ENCODE data around the gene TMEM213.
"Not testable (repeated sequence)": the region's sequence is repeated elsewhere in the genome, so short reads cannot be mapped to it uniquely, and the experiment has no call there.

Gene TMEM213

DNA sequence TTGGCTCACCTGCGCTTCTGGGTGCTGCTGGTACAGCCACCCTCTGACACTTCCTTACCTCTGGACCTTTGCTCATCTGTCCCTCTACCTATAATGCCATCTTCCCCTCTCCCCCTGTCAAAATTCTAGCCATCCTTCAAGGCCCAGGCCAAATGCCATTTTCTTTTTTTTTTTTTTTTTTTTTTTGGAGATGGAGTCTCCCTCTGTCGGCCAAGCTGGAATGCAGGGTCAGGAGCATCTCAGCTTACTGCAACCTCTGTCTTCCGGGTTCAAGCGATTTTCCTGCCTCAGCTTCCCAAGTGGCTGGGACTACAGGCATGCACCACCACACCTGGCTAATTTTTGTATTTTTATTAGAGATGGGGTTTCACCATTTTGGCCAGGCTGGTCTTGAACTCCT, 748 bp upstream of the TMEM213 start:
- not testable (repeated sequence) for DNase-seq (ENCODE audit: low read depth)

DNA sequence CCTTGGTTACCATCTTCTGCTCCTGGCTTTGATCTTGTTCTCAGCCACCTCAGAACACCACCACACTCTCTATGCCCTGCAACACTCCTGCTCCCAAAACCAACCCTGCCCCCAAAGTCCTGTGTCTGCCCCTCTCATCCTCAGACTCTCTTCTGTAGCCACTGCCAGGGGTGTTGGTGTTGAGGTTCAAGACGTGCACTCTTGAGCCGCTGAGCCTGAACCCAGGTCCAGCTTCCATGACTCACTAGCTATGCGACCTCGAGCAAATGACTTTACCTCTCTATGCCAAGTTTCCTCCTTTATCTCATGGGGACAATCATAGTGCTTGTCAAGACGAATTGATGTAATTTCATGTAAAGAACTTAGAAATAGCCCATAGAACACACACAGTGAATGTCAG, 1.0 kb downstream of the TMEM213 start:
- no peak for DNase-seq (ENCODE audit: low read depth)

DNA sequence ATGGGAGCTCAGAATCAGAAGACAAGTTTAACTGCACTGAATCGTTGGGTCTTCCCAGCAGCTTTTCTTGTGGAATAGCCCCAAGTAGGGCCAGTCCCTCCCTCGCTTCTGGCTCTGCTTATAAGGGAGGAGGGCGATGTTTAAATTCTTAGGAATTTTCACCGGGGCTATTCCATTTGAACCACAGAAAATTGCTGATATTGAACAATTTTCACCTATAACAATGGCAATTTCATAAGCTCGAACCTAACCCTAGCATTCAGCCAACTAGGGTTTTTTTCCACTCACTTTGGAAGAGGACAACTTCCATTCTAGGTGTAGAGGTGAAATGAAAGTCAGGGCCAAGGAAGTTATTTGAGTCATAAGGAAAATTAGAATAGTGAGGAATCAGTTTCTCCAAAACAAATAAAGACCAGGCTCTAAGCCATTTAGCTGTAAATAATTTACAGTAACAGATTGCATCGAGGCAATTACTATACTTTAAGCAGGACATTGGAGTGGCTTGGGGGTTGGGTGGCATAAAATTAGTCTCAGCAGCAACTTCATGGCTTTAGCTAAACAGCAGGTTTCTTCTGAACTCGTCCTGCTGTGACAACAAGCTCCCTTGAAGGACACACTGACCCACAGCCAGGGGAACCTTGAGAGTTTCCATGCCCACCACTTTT, 1.7 kb downstream of the TMEM213 start:
- no peak for DNase-seq (ENCODE audit: low read depth)

DNA sequence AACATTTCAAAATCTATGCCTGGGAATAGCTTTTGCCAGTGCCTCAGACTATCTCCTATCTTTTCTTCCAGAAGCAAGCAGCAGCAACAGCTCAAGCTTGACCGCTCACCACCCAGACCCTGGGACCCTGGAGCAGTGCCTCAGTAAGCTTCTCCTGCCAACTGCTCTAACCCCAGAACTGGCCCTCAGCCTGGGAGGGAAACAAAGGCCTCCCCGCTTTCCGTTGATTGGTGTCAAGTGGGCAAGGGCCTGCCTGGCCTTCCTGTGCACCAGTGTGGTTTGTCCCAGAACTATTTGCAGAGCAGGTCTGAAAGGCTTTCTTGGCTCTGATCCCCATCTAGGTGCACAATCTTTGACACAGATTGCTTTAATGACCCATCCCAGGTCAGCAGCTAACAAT, 3.5 kb downstream of the TMEM213 start:
- no peak for DNase-seq (ENCODE audit: low read depth)

DNA sequence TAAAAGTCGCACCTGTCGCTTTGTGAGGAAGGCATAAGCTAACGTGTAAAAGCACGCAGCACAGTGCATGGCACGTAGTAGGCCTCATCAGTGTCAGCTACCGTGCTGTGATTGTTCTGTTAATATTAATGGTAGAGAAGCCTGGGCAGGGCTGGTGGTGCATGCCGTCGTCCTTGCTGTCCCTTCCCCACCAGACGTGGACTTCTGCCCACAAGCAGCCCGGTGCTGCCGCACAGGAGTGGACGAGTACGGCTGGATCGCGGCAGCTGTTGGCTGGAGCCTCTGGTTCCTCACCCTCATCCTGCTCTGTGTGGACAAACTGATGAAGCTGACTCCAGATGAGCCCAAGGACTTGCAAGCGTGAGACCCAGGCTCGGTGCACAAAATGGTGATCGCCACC, 4.9 kb downstream of the TMEM213 start:
- no peak for DNase-seq (ENCODE audit: low read depth)

DNA sequence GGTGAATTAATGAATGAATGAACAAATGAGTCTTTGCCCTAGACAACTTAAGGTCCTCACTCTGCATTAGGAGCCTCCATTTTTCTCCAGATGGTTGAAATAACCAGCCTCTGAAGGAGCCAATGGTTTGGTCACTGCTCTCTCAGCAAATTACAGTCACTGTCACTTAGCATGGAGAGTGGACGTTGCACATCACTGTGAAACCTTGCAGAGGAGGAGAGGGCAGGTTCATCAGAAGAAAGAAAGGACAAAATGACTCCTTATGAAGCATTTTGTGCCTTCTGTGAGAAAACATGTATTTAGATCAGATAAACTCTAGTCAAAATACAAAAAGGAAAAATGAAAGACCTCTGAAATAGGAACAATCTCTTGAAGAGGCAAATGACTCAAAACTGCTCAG, 6.8 kb downstream of the TMEM213 start:
- no peak for DNase-seq (ENCODE audit: low read depth)

DNA sequence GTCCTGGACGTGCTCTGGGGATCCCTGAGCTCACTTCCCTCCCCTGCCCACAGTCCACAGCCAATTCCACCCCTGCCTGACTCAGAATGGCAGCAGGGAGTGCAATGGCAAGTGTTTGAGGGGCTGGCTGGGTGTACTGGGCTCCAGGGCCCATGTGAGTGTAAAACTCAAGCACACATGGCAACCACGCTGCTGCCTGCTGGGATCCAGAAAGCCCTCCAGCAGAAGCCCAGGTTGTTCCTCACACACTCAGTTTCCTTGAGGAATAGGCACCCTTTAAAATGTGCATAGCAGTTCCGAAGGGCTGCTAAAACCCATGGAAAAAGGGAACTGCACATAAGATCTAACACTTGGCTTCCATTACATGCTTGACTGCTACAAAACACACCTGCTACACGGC, 11.6 kb downstream of the TMEM213 start:
- no peak for DNase-seq (ENCODE audit: low read depth)

DNA sequence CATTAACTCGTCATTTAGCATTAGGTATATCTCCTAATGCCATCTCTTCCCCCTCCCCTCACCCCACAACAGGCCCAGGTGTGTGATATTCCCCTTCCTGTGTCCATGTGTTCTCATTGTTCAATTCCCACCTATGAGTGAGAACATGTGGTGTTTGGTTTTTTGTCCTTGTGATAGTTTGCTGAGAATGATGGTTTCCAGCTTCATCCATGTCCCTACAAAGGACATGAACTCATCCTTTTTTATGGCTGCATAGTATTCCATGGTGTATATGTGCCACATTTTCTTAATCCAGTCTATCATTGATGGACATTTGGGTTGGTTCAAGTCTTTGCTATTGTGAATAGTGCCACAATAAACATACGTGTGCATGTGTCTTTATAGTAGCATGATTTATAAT, 13.5 kb downstream of the TMEM213 start:
- DNase-seq (ENCODE audit: low read depth) = not testable (repeated sequence)

DNA sequence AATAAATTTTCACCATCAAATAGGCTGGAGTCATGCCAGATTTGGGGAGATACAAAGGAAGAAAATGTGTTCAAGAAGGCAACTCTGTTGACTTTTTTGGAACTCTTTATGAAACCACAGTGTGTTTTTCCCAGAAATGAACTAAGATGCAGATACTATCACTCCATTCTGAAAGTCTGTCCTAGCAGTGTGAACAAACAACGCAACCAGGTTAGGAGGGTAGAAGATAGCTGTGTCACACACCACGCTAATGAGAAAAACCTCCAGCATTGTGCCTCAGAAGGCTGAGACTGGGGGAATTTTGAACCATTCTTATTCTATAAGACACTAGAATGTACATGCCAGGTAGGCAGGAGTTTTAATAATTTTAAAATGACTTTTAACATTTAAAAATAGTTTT, 16.2 kb downstream of the TMEM213 start:
- DNase-seq (ENCODE audit: low read depth) = no peak

DNA sequence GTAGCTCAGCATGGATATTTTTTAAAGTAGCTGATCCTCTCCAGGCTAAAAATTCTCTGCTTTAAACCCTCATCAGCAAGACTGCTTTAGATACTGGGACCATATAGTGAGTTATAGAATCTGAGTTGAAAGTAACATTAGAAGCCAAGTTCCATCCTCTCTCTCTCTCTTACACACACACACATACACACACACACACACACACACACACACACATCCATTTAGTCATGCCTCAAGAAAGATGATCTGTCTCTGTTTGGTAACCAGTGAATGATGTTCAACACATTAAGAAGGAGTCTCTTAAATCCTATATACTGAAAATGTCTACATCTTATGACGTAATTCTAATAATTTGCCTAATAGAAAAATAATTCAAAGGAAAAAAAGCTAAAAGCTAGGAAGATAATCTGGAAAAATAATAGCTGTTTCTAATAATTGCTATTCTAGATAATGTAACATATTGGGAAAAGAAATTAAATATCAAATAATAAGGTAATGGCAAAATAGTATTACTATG, 17.1 kb downstream of the TMEM213 start:
- no peak for DNase-seq (ENCODE audit: low read depth)

DNA sequence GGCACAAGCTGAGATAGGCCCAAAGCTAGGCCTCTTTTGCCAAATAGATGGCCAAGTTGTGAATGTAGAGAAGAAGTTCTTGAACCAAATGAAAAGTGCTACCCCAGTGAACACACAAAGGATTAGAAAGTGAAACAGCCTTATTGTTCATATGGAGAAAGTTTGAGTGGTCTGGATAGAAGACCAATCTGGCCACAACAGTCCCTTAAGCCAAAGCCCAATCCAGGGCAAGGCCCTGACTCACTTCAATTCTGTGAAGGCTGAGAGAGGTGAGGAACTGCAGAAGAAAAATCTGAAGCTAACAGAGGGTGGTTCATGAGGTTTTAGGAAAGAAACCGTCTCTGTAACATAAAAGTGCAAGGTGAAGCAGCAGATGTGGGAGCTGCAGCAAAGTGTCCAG, 18.9 kb downstream of the TMEM213 start:
- DNase-seq (ENCODE audit: low read depth) = no peak

DNA sequence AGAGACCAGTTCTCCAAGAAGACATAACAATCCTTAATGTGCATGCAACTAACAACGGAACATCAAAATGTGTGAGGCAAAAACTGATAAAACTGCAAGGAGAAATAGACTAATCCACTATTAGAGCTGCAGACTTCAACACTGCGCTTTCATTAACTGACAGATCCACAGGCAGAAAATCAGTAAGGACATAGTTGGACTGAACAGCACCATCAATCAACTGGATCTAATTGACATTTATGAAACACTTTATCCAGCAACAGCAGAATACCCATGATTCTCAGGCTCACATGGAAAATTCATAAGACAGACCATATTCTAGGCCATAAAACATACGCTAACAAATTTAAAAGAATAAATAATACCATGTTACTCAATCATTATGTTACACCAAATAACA, 21.8 kb downstream of the TMEM213 start:
- DNase-seq (ENCODE audit: low read depth) = no peak

DNA sequence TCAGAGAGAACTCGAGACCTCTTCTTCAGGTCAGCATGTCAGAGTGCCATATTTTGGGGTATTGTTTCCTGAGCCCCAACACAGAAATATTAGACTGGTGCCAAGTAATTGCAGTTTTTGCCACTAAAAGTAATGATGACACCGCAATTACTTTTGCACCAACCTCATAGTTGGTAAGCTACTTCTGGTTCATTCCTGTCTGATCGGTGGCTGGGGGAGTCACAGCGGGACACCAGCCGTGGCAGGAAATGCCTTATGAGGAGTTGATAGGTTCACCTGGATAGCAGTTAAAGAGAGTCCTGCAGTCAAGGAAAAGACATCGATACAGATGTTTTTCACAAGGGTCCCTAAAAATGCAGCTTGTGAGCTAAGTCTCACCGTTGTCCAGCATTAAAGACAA, 24.1 kb downstream of the TMEM213 start:
- no peak for DNase-seq (ENCODE audit: low read depth)

DNA sequence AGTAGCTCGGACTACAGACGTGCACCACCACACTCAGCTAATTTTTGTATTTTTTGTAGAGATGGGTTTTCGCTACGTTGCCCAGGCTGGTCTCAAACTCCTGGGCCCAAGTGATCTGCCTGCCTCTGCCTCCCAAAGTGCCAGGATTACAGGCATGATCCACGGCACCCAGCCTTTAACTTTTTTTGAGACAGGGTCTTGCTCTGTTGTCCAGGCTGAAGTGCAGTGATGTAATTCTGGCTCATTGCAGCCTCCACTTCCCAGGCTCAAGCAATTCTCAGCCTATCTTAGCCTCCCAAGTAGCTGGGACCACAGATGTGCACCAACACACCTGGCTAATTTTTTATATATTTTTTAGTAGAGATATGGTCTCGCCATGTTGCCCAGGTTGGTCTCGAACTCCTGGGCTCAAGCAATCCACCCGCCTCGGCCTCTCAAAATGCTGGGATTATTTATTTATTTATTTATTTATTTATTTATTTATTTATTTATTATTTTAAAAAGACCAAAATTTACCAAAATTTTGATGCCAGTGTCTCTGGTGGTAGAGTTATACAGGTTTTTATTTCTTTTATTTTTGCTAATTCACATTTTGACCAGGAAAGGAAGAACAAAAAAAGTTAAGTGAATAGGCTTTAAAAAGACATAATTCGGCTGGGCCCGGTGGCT, 25.2 kb downstream of the TMEM213 start:
- DNase-seq (ENCODE audit: low read depth) = no peak

DNA sequence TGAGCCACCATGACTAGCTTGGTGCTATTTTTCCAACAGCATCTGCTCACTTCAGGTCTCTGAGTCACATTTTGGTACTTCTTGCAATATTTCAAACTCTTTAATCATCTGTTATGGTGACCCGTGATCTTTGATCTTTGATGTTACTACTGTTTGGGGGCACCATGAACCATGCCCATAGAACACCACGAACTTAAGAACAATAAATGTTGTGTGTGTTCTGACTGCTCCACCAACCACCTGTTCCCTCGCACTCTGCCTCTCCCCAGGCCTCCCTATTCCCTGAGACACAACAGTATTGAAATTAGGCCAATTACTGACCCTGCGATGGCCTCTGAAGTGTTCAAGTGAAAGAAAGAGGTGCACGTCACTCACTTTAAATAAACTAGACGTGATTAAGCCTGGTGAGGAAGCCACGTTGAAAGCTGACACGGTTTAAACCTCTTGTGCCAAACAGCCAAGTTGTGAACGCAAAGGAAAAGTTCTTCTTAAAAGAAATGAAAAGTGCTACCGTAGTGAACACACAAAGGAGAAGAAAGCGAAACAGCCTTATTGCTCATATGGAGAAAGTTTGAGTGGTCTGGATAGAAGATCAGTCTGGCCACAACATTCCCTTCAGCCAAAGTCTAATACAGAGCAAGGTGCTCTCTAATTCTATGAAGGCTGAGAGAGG, 27.4 kb downstream of the TMEM213 start:
- DNase-seq (ENCODE audit: low read depth) = no peak

DNA sequence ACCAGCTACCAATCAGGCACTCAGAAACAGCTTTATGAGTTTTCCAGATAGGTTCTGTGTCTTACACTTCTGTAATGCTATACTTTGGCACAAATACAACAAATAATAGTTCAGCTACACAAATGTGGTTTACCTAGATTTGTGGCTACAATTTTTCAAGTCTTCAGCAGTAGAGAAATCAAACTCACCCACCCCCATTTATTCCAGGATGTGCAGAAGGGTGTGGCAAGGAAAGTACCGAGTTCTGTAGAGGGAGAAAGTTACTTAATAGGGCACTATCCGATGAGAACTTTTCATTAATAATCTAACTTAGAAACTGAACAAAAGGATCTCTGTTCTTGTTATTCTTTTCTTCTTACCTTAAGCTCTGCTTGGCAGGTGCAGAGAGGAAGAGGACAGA, 30.5 kb downstream of the TMEM213 start:
- no peak for DNase-seq (ENCODE audit: low read depth)

DNA sequence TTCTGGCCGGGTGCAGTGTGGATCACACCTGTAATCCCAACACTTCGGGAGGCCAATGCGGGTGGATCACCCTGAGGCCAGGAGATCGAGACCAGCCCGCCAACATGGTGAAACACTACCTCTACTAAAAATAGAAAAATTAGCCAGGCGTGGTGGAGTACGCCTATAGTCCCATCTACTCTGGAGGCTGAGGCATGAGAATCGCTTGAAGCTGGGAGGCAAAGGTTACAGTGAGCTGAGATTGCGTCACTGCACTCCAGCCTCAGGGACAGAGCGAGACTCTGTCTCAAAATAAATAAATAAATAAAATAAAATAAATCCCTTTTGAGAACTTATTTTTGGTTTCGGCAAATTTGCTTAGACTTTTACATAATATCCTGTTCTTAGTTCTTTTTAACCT, 31.5 kb downstream of the TMEM213 start:
- no peak for DNase-seq (ENCODE audit: low read depth)

DNA sequence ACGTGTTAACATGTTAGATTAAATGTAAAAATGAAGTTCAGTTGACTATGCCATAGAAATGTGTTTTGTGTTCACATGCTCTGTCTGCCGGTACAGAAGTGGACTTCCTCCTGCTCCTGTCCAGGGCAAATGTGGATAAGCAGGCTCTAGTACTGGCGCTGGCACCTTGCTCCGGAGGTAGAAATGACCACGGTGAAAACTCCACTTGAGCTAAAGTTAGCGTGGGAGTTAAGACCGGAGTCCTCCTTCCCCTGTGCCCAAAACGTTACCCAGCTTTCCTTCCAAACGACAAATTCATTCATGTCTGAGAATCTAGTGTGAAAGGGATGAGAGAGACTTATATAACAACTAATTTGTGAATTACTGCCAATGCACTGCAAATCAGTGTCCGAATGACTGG, 35.2 kb downstream of the TMEM213 start:
- DNase-seq (ENCODE audit: low read depth) = no peak

DNA sequence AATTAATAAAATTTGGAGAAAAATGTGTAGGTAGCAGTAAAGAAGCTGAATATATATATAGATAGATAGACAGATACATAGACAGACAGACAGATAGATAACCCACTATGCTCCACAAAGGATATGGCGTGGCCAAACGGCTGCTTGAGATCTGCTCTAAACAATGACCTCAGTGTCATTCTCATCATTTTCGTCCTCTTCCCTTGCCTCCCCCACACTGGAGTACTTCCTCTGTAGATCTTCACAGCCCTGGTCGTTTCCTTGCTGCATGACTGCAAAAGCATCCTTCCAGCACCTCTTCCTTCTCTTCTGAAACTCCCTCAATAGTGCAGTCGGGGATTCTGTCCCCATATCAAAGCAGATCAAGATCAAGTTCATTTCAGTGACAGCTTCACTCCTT, 35.8 kb downstream of the TMEM213 start:
- no peak for DNase-seq (ENCODE audit: low read depth)

DNA sequence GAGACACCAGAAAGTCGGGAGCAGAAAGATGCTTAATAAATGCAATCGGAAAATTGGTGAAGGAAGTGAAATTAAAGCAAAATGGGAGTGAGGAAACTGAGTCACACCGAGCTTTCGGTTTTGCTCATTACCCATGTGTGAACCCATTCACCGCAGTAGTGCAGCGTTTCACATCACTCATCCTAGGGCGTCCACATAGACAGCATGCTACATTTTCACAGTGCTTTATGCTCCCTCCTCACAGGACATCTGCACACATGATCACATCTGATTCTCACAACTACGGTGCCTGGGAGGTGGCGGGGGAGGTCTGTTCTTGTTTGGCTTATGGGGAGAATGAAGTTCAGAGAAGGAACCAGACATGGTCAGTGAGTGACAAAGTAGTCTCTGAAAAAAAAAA, 36.8 kb downstream of the TMEM213 start:
- DNase-seq (ENCODE audit: low read depth) = no peak

DNA sequence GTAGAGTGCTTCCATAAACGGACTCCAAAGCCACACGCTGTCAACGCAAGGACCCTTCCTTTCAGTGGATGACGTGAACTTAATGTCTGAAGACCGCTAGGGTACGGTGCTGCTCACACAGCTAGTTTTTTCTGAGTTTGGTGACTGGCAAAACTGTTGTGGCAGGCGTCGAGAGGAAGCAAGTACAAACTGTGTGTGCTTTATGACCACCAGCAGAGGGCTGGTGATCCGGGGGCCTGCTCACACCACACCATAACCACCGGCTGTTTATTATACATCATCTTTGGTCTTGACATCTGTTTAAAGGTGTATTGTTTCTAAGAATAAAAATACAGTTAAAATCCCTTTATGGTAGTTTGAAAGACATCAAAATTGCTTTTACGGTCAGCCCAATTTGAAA, 37.3 kb downstream of the TMEM213 start:
- DNase-seq (ENCODE audit: low read depth) = no peak

DNA sequence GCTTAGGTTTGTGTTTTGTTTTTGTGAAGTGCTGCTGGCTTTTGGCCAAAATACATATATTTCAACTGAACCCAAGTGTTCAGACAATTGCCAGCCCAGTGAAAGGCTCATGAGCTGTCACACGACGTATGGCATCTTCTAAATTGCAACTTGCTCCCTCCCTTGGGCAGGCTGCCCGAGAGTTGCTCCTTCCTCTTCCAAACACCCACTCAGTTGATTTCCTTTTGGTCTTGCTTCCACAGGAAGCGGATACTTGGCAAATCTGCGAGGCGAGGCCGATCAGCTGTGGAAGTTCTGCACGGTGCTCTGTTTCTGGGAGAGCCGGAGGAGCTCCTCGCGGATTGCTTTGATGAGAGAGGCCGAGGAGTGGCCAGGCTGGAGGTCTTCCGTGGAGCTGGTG, 39.8 kb downstream of the TMEM213 start:
- DNase-seq (ENCODE audit: low read depth) = no peak

DNA sequence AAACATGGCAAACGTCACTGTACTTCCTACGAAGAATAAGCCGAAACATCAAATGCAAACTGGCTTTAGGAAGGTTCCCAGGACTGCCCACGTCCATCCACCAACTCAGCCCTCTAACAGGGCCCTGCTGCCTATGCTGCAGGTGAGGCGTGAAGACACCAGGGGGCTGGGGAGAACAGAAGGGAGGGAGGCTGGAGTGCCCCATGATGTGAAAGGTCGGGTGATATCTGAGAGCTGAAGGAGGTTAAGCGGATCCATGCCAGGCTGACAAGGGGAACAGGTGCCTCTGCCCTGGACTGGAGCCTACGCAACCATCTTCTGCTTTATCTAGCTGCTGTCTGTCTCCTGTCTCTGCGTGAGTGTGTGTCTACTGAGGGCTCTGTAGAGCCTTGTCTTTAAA, 40.4 kb downstream of the TMEM213 start:
- DNase-seq (ENCODE audit: low read depth) = no peak
